H9 (cell line): ENCODE results near the gene NAB2. TPM values are rescaled to one million over a fixed set of nuclear protein-coding genes. Genes with fewer than 3 reads are reported as not detected.

Experiments
- DNase-seq: peaks from one replicate; pipeline ENCODE4 v3.0.0-alpha.2; 2017
- H2AFZ ChIP-seq: one replicate; pipeline ENCODE4 v1.6.1; 2013; ENCODE audit warnings: mild to moderate bottlenecking, low read length, control low read depth, moderate library complexity
- H2AK5ac ChIP-seq: 2 replicates; pipeline ENCODE4 v1.6.1; 2013; ENCODE audit warnings: low read length, control low read depth, mixed read lengths; ENCODE audit not compliant: insufficient read length
- H2BK120ac ChIP-seq: one replicate; pipeline ENCODE4 v1.6.1; 2013; ENCODE audit warnings: low read depth, mild to moderate bottlenecking, low read length, control low read depth, inconsistent platforms; ENCODE audit not compliant: poor library complexity, severe bottlenecking
- H2BK12ac ChIP-seq: 2 replicates; pipeline ENCODE4 v1.6.1; 2013; ENCODE audit warnings: low read length, control low read depth, mixed read lengths, low read depth; ENCODE audit not compliant: insufficient read length
- H2BK15ac ChIP-seq: 2 replicates; pipeline ENCODE4 v1.6.1; 2013; ENCODE audit warnings: low read depth, low read length, control low read depth
- H2BK20ac ChIP-seq: one replicate; pipeline ENCODE4 v1.6.1; 2013; ENCODE audit warnings: low read depth, mild to moderate bottlenecking, low read length, control low read depth, inconsistent platforms; ENCODE audit not compliant: poor library complexity, severe bottlenecking
- H2BK5ac ChIP-seq: 2 replicates; pipeline ENCODE4 v1.6.1; 2013; ENCODE audit warnings: low read length, control low read depth, mixed read lengths; ENCODE audit not compliant: insufficient read length
- H3K14ac ChIP-seq: 2 replicates; pipeline ENCODE4 v1.6.1; 2013; ENCODE audit warnings: low read length, control low read depth; ENCODE audit not compliant: insufficient read depth
- H3K18ac ChIP-seq: 2 replicates; pipeline ENCODE4 v1.6.1; 2013; ENCODE audit warnings: low read depth, mild to moderate bottlenecking, mixed read lengths, low read length, control low read depth; ENCODE audit not compliant: insufficient read length
- H3K23ac ChIP-seq: 2 replicates; pipeline ENCODE4 v1.6.1; 2013; ENCODE audit warnings: low read length, control low read depth, mixed read lengths, low read depth; ENCODE audit not compliant: insufficient read length
- H3K23me2 ChIP-seq: 2 replicates; pipeline ENCODE4 v1.6.1; 2013; ENCODE audit warnings: low read depth, mild to moderate bottlenecking, mixed read lengths, low read length, control low read depth; ENCODE audit not compliant: insufficient read length, poor library complexity, severe bottlenecking
- H3K27ac ChIP-seq: 2 replicates; pipeline ENCODE4 v1.5.1; 2013; ENCODE audit warnings: low read length, control low read depth, mixed read lengths, low read depth; ENCODE audit not compliant: insufficient read length
- H3K27me3 ChIP-seq: 2 replicates; pipeline ENCODE4 v1.6.1; 2013; ENCODE audit warnings: low read length, control low read depth, inconsistent platforms; ENCODE audit not compliant: insufficient read depth
- H3K4ac ChIP-seq: 2 replicates; pipeline ENCODE4 v1.6.1; 2013; ENCODE audit warnings: low read depth, mild to moderate bottlenecking, control low read depth, inconsistent platforms, low read length, moderate library complexity
- H3K4me1 ChIP-seq: 2 replicates; pipeline ENCODE4 v1.6.1; 2013; ENCODE audit warnings: low read length, control low read depth, inconsistent platforms; ENCODE audit not compliant: insufficient read depth
- H3K4me2 ChIP-seq: 2 replicates; pipeline ENCODE4 v1.6.1; 2013; ENCODE audit warnings: low read length, control low read depth, mixed read lengths; ENCODE audit not compliant: insufficient read length, insufficient read depth
- H3K56ac ChIP-seq: 2 replicates; pipeline ENCODE4 v1.6.1; 2013; ENCODE audit warnings: low read depth, mild to moderate bottlenecking, mixed read lengths, low read length, control low read depth; ENCODE audit not compliant: insufficient read length
- H3K79me1 ChIP-seq: 2 replicates; pipeline ENCODE4 v1.6.1; 2013; ENCODE audit warnings: low read depth, mild to moderate bottlenecking, moderate library complexity, low read length, control low read depth, inconsistent platforms; ENCODE audit not compliant: insufficient read depth, poor library complexity, severe bottlenecking
- H3K79me2 ChIP-seq: 2 replicates; pipeline ENCODE4 v1.6.1; 2013; ENCODE audit warnings: low read length, control low read depth, inconsistent platforms; ENCODE audit not compliant: insufficient read depth
- H3K9ac ChIP-seq: 2 replicates; pipeline ENCODE4 v1.6.1; 2013; ENCODE audit warnings: low read length, control low read depth, mixed read lengths; ENCODE audit not compliant: insufficient read length; ENCODE audit errors: extremely low read depth
- H3K9me3 ChIP-seq: one replicate; pipeline ENCODE4 v1.6.1; 2013; ENCODE audit warnings: low read depth, low read length, inconsistent platforms; ENCODE audit not compliant: control insufficient read depth
- H3T11ph ChIP-seq: one replicate; pipeline ENCODE4 v1.6.1; 2013; ENCODE audit warnings: mild to moderate bottlenecking, low read length, control low read depth, inconsistent platforms
- H4K20me1 ChIP-seq: one replicate; pipeline ENCODE4 v1.6.1; 2013; ENCODE audit not compliant: control insufficient read depth, insufficient read length, insufficient read depth
- H4K5ac ChIP-seq: 2 replicates; pipeline ENCODE4 v1.6.1; 2013; ENCODE audit warnings: low read depth, mild to moderate bottlenecking, mixed read lengths, low read length, control low read depth; ENCODE audit not compliant: insufficient read length
- H4K8ac ChIP-seq: replicated peaks from 2 replicates; pipeline ENCODE4 v1.6.1; 2013; ENCODE audit warnings: low read length, control low read depth, mixed read lengths, low read depth; ENCODE audit not compliant: insufficient read length
- H4K91ac ChIP-seq: 2 replicates; pipeline ENCODE4 v1.6.1; 2013; ENCODE audit warnings: low read depth, mild to moderate bottlenecking, moderate library complexity, mixed read lengths, low read length, control low read depth; ENCODE audit not compliant: insufficient read length
- H3K27ac Mint-ChIP-seq, 3 experiments: 2 replicates in 2 of 3; 3 replicates in 1 of 3; pipeline ENCODE4 v1.8.0; 2020 to 2021; ENCODE audit warnings: mixed read lengths in 3 of 3, mild to moderate bottlenecking in 1 of 3, moderate library complexity in 1 of 3
- H3K27me3 Mint-ChIP-seq: 2 replicates; pipeline ENCODE4 v1.8.0; 2021; ENCODE audit warnings: low read depth, mild to moderate bottlenecking, moderate library complexity, mixed read lengths
- H3K36me3 Mint-ChIP-seq, 3 experiments: 2 replicates in 2 of 3; 3 replicates in 1 of 3; pipeline ENCODE4 v1.8.0; 2020 to 2021; ENCODE audit warnings: low read depth in 3 of 3, mixed read lengths in 3 of 3; ENCODE audit not compliant: insufficient read depth in 1 of 3
- H3K4me1 Mint-ChIP-seq, 2 experiments: 2 replicates each; pipeline ENCODE4 v1.8.0; 2020; ENCODE audit warnings: mixed read lengths in 2 of 2
- H3K4me3 Mint-ChIP-seq, 2 experiments: 2 replicates in 1 of 2; 3 replicates in 1 of 2; pipeline ENCODE4 v1.8.0; 2020 to 2021; ENCODE audit warnings: mild to moderate bottlenecking in 2 of 2, mixed read lengths in 2 of 2, moderate library complexity in 1 of 2
- H3K9me3 Mint-ChIP-seq, 2 experiments: 2 replicates in 1 of 2; 3 replicates in 1 of 2; pipeline ENCODE4 v1.8.0; 2020; ENCODE audit warnings: mild to moderate bottlenecking in 2 of 2, mixed read lengths in 2 of 2, moderate library complexity in 1 of 2
- WGBS: extraction: QIAGEN DNeasy Blood & Tissue Kit; methylation state at CpG from one replicate; pipeline ENCODE4 v1.1.7; 2013; ENCODE audit warnings: missing lambda C conversion rate, low lambda C conversion rate, mixed read lengths; ENCODE audit not compliant: insufficient read length; ENCODE audit errors: extremely low coverage; 5-methylcytosine and 5-hydroxymethylcytosine counted together
- total RNA-seq: library from RNA; stranded (reverse); gene quantifications from 2 replicates; pipeline ENCODE4 v1.2.1, GENCODE V29; 2021
- TF ChIP-seq, protein P1 (sequence below): fragments of 200-600 bp; sonication (generic); conservative IDR thresholded peaks from 3 replicates; pipeline ENCODE4 v1.8.0; 2021; ENCODE audit warnings: antibody characterized with exemption, mild to moderate bottlenecking

NAB2 gene
- total RNA-seq, 1 experiment from 2014 or later = 67.8 TPM

- H3K4me1 ChIP-seq = no peaks in the 10 kb centered on the region; the same call in 1 of the 2 replicates
- no CpG with 5 or more reads among the region's 1 CpG for WGBS
Observed at GRCh38 chr12:57098546-57098945, 9.6 kb downstream of the NAB2 start.

More at GRCh38 chr12:57098546-57098945, 9.6 kb downstream of the NAB2 start:
- H3K9me3 Mint-ChIP-seq = no peaks in the 10 kb centered on the region
- Histone ChIP-seq H3K23ac (no peak overlapping the region), H3K4ac (no peak overlapping the region), H3K9ac (no peak overlapping the region), H4K8ac (no peak overlapping the region), H2BK20ac (no peak overlapping the region), H2BK120ac (no peak overlapping the region), H3T11ph (no peak overlapping the region), H2BK12ac (no peak overlapping the region), H2BK15ac (no peak overlapping the region), H3K79me2 (no peaks in the 10 kb centered on the region), H3K9me3 (no peaks in the 10 kb centered on the region), H3K56ac (no peak overlapping the region), H2AFZ (no peak overlapping the region), H3K18ac (no peak overlapping the region), H4K91ac (no peak overlapping the region), H3K4me2 (no peak overlapping the region), H3K27me3 (no peaks in the 10 kb centered on the region), H2AK5ac (no peak overlapping the region), H4K5ac (no peak overlapping the region), H3K14ac (no peak overlapping the region; the same call in 1 of the 2 replicates), H4K20me1 (no peaks in the 10 kb centered on the region), H2BK5ac (no peak overlapping the region), H3K27ac (no peak overlapping the region), H3K23me2 (no peaks in the 10 kb centered on the region), H3K79me1 (no peaks in the 10 kb centered on the region)
- peaks cover 5 to 63% (median 52%) of the 10 kb centered on the region in 3 experiments for H3K36me3 Mint-ChIP-seq
- H3K27me3 Mint-ChIP-seq = no peaks in the 10 kb centered on the region; the same call in 1 of the 2 replicates
- DNase-seq = no peak
- H3K4me3 Mint-ChIP-seq = 0 out of 5 replicates have a peak overlapping the region, but pooled peaks of 1 of the 2 experiments have one; percentile 25
- TF ChIP-seq, protein P1, sequence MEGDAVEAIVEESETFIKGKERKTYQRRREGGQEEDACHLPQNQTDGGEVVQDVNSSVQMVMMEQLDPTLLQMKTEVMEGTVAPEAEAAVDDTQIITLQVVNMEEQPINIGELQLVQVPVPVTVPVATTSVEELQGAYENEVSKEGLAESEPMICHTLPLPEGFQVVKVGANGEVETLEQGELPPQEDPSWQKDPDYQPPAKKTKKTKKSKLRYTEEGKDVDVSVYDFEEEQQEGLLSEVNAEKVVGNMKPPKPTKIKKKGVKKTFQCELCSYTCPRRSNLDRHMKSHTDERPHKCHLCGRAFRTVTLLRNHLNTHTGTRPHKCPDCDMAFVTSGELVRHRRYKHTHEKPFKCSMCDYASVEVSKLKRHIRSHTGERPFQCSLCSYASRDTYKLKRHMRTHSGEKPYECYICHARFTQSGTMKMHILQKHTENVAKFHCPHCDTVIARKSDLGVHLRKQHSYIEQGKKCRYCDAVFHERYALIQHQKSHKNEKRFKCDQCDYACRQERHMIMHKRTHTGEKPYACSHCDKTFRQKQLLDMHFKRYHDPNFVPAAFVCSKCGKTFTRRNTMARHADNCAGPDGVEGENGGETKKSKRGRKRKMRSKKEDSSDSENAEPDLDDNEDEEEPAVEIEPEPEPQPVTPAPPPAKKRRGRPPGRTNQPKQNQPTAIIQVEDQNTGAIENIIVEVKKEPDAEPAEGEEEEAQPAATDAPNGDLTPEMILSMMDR = no peak
- peak overlapping the region in 1 of 3 experiments; percentile 49; a peak in 3 of 7 replicates for H3K27ac Mint-ChIP-seq
- H3K4me1 Mint-ChIP-seq = peaks cover 23% of the 10 kb centered on the region in 2 experiments
